SJSA1 (cell line): ENCODE data around the gene TMPRSS12. TPM values are rescaled to one million over a fixed set of nuclear protein-coding genes. Genes with fewer than 3 reads are reported as not detected.
"Not testable (repeated sequence)": the region's sequence is repeated elsewhere in the genome, so short reads cannot be mapped to it uniquely, and the experiment has no call there.

Source experiments
- DNase-seq, 2 experiments: peaks; one replicate each; pipeline ENCODE4 v3.0.0-alpha.2; 2015 to 2020; ENCODE audit warnings: low spot score in 2 of 2, low read depth in 1 of 2
- H3K27ac ChIP-seq: fragments of 250-450 bp; sonication (Bioruptor Pico); 2 replicates; pipeline ENCODE4 v1.5.1; 2020; ENCODE audit warnings: mild to moderate bottlenecking, moderate library complexity
- H3K27me3 ChIP-seq: fragments of 250-450 bp; sonication (Bioruptor Pico); replicated peaks from 2 replicates; pipeline ENCODE4 v1.5.1; 2020; ENCODE audit warnings: mild to moderate bottlenecking, moderate library complexity
- H3K36me3 ChIP-seq: fragments of 250-450 bp; sonication (Bioruptor Pico); 2 replicates; pipeline ENCODE4 v1.5.1; 2020; ENCODE audit warnings: mild to moderate bottlenecking
- H3K4me1 ChIP-seq: fragments of 250-450 bp; sonication (Bioruptor Pico); replicated peaks from 2 replicates; pipeline ENCODE4 v1.6.1; 2021; ENCODE audit warnings: mild to moderate bottlenecking
- H3K4me3 ChIP-seq: fragments of 250-450 bp; sonication (Bioruptor Pico); 2 replicates; pipeline ENCODE4 v1.5.1; 2020; ENCODE audit warnings: mild to moderate bottlenecking
- H3K9me3 ChIP-seq: fragments of 250-450 bp; sonication (Bioruptor Pico); replicated peaks from 2 replicates; pipeline ENCODE4 v1.5.1; 2020; ENCODE audit warnings: mild to moderate bottlenecking
- total RNA-seq: library from RNA; depleted of rRNA; stranded (reverse); fragments of >200 nt; shearing (Covaris generic); gene quantifications from 2 replicates; pipeline ENCODE4 v1.2.3, GENCODE V29; 2014

Gene TMPRSS12
- total RNA-seq, 1 experiment from 2014 or later = not detected

DNA sequence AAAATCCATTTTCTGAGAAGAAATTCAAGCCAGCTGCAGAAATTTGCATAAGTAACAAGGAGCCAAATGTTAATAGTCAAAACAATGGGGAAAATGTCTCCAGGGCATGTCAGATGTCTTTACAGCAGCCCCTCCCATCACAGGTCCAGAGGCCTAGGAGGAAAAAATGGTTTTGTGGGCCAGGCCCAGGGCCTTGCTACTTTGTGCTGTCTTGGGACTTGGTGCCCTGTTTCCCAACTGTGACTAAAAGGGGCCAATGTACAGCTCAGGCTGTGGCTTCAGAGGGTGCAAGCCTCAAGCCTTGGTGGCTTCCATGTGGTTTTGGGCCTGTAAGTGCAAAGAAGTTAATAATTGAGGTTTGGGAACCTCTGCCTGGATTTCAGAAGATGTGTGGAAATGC, 8.9 kb upstream of the TMPRSS12 start:
- not testable (repeated sequence) for H3K27ac ChIP-seq, H3K36me3 ChIP-seq, H3K4me3 ChIP-seq, H3K27me3 ChIP-seq, DNase-seq, H3K4me1 ChIP-seq
- peaks cover 10% of the 10 kb centered on the region; the same call in 1 of the 2 replicates for H3K9me3 ChIP-seq

DNA sequence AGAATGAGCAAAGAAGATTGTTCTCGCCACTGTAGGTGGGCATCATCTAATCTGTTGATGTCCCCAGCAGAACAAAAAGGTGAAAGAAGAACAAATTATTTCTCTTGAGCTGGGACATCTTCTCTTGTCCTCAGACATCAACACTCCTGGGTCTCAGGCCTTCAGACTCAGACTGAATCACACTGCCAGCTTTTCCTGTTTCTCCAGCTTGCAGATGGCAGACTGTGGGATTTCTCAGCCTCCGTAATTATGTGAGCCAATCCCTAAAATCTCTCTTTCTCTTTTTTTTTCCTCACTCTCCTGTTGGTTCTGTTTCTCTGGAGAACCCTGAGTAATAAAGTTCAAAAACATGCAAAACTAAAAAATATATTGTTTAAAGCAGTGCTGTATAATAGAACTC, 3.7 kb upstream of the TMPRSS12 start:
- Histone ChIP-seq H3K27me3 (no peaks in the 10 kb centered on the region), H3K4me3 (no peak overlapping the region), H3K9me3 (peaks cover 8% of the 10 kb centered on the region; the same call in 1 of the 2 replicates), H3K4me1 (no peaks in the 10 kb centered on the region), H3K36me3 (no peaks in the 10 kb centered on the region), H3K27ac (no peak overlapping the region)
- DNase-seq = no peak

DNA sequence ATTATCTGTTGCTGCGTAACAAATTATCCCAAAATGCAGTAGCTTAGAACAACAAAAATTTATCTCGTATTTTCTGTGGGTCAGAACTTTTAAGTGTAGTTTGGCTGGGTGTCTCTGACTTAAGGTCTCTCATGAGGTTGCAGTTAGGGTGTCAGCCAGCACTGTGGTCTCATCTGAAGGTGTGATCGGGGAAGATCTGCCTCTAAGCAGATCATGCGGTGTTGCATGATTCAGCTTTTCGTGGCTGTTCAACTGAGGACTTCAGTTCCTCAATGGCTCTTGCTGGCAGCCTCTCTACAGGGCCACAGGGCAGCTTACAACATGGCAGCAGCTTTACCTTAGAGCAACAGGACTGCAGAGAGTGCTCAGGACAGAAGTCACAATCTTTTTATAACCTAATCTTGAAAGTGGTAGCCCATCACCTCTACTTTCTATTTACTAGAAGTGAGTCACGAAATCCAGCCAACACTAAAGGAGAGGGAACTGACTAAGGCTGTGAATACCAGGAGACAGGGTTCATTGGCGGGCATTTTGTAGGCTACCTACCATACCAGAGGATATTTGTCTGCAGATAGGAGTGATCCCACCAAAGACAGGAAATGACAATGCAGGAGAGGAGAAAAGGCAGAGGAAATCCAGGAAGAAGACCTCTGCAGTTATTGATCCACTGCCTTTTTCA, 1.8 kb upstream of the TMPRSS12 start:
- DNase-seq = no peak
- H3K27ac ChIP-seq = no peak overlapping the region

DNA sequence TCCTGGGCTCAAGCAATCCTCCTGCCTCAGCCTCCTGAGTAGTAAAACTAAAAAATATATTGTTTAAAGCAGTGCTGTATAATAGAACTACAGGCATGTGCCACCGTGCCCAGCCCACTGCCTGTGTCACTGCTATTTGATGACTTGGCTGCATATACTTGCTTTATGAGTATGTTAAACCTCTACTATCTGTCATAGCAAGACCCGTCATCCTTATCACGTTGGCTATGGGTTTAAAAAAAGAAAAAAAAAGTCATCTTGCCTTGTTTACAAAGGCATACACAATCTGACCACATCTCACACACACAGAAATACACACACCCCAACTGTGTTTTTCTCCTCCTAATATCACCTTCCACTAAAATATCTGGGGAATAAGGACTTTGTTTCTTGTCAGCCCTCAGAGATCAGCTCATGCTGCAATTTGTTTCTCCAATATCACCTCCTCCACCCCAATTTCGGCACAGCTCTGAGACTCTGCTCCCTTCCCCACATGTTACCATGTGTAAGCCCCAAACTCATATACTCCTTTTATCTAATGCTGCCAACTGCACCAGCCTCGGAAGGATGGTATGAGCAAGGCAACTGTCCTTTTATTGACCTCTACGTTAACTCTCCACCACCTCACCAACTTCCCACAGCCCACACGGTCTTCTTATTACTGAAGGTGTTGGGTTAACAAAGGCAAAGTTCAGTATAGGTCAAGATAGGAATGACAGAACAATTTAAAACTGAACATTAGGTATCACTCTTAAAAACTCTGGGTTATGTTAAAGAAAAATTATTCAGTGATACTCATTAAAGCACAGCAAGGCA, 802 bp upstream of the TMPRSS12 start:
- Histone ChIP-seq H3K27ac (no peak overlapping the region), H3K4me3 (no peak overlapping the region), H3K27me3 (no peaks in the 10 kb centered on the region), H3K4me1 (no peaks in the 10 kb centered on the region), H3K9me3 (0 out of 2 replicates have a peak, but pooled peaks cover 2% of the 10 kb centered on the region), H3K36me3 (no peaks in the 10 kb centered on the region)
- DNase-seq = no peak

More for the DNA sequence above, 1.8 kb upstream of the TMPRSS12 start:
- H3K36me3 ChIP-seq = no peaks in the 10 kb centered on the region
- no peak overlapping the region for H3K4me3 ChIP-seq
- 0 out of 2 replicates have a peak, but pooled peaks cover 2% of the 10 kb centered on the region for H3K9me3 ChIP-seq
- H3K27me3 ChIP-seq = no peaks in the 10 kb centered on the region
- H3K4me1 ChIP-seq = no peaks in the 10 kb centered on the region

DNA sequence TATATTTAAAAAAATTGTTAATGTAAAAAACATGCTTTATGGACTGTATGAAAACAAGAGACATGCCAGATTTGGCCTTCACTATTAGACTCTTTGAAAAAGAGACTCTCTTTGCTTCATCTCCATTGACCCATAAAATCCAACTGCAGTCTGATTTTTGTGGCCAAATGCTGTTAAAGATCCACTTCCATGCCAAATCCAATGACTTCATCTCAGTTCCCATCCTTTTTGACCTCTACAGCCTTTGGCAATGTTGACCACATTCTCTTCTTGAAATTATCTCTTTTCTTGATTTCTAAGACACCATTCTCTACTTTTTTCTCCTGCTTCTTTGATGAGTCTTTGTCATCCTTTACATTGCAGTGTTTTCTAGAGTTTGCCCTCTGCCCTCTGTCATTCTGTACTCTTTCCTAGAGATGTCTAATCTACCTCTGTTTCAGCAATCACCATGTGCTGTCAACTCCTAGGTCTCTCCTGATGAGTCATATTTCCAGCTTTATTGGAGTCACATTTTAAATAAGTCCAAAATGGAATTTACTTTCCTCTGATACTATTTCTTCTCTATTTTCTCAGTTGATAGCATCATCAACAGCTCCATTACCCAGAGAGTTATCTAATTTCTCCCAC, 2.4 kb downstream of the TMPRSS12 start:
- DNase-seq = no peak
- Histone ChIP-seq H3K4me1 (no peaks in the 10 kb centered on the region), H3K27ac (no peak overlapping the region), H3K27me3 (no peaks in the 10 kb centered on the region), H3K4me3 (no peak overlapping the region), H3K9me3 (0 out of 2 replicates have a peak, but pooled peaks cover 2% of the 10 kb centered on the region), H3K36me3 (no peaks in the 10 kb centered on the region)

DNA sequence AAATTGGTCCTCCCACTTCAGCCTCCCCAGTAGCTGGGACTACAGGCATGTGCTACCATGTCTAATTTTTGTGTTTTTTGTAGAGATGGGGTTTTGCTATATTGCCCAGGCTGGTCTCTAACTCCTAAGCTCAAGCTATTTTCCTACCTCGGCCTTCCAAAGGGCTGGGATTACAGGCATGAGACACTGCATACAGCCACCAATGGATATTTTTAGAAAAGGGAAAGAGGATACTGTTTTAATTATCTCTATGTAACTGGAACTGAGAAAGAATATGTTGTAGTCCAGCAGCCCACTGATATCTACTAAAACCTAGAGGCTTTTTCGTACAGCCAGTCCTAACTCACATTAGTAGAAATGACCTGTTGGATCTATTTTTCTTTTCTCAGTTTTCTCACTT, 6.2 kb downstream of the TMPRSS12 start:
- Histone ChIP-seq H3K36me3 (no peaks in the 10 kb centered on the region), H3K4me3 (no peak overlapping the region), H3K4me1 (no peaks in the 10 kb centered on the region), H3K27me3 (no peaks in the 10 kb centered on the region), H3K27ac (no peak overlapping the region), H3K9me3 (no peaks in the 10 kb centered on the region)
- no peak for DNase-seq

DNA sequence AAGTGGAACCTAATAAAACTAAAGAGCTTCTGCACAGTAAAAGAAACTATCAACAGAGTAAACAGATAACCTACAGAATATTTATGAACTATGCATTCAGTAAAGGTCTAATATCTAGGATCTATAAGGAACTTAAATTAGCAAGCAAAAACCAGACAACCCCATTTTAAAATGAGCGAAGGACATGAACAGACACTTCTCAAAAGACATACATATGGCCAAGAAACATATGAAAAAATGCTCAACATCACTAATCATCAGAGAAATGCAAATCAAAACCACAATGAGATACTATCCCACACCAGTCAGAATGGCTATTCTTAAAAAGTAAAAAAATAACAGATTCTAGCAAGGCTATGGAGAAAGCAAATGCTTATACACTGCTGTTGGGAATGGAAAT, 12.5 kb downstream of the TMPRSS12 start:
- not testable (repeated sequence) for H3K9me3 ChIP-seq, H3K4me3 ChIP-seq, H3K36me3 ChIP-seq, H3K4me1 ChIP-seq, DNase-seq, H3K27ac ChIP-seq, H3K27me3 ChIP-seq

DNA sequence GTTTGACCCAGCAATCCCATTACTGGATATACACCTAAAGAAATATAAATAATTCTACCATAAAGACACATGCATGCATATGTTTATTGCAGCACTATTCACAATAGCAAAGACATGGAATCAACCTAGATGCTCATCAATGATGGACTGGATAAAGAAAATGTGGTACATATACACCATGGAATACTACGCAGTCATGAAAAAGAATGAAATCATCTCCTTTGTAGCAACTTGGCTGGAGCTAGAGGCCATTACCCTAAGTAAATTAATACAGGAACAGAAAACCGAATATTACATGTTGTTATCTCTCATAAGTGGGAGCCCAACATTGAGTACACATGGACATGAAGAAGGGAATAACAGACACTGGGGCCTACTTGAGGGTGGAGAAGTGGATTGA, 13.0 kb downstream of the TMPRSS12 start:
- H3K9me3 ChIP-seq, H3K4me1 ChIP-seq, H3K4me3 ChIP-seq, DNase-seq, H3K27ac ChIP-seq, H3K36me3 ChIP-seq, H3K27me3 ChIP-seq: not testable (repeated sequence)

DNA sequence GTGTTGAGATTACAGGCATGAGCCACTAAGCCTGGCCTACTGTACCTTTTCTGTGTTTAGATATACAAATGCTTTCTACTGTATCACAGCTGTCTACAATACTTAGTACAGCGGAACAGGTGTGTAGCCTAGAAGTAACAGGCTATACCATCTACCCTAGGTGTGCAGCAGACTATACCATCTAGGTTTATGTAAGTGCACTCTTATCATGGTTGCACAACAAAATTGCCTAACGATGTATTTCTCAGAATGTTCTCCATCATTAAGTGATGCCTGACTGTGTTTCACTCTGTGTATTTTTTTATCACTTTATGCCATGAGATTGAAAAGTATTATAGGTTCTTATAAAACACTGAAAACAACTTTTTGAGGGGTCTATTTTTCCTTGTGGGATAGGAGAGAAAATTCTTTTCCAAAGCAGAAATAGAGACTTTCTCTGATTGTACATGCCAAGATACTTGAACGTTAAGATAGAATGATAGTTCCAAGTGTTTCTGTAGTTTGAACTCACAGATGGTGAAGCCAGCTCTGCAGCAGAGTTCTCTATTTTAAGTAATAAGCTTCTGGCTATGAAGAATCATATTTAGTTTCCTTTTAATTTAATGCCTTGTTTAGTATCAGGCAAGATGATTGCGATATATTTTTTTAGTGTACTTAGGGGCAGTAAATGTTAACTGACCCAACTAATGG, 17.0 kb downstream of the TMPRSS12 start:
- no peak for DNase-seq
- H3K4me3 ChIP-seq = no peak overlapping the region
- H3K27ac ChIP-seq = no peak overlapping the region
- no peaks in the 10 kb centered on the region for H3K9me3 ChIP-seq
- H3K27me3 ChIP-seq = no peaks in the 10 kb centered on the region
- H3K36me3 ChIP-seq = no peaks in the 10 kb centered on the region
- no peaks in the 10 kb centered on the region for H3K4me1 ChIP-seq

DNA sequence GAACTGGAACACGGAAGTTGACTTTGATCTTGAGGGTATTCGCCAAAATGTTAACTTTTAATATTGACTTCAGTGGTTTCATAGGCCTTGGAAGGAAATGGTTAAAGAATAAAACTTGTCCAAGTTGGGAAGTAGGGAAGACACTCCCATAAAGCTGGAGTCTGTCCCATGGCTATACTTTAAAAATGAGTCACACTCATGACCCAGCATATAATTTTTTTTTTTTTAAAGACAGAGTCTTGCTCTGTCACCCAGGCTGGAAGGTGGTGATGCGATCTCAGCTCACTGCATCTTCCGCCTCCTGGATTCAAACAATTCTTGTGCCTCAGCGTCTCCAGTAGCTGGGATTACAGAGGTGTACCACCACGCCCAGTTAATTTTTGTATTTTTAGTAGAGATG, 19.6 kb downstream of the TMPRSS12 start:
- H3K4me3 ChIP-seq = no peak overlapping the region
- H3K4me1 ChIP-seq = no peaks in the 10 kb centered on the region
- no peaks in the 10 kb centered on the region for H3K36me3 ChIP-seq
- H3K9me3 ChIP-seq = no peaks in the 10 kb centered on the region
- no peak overlapping the region for H3K27ac ChIP-seq
- DNase-seq = no peak
- no peaks in the 10 kb centered on the region for H3K27me3 ChIP-seq

DNA sequence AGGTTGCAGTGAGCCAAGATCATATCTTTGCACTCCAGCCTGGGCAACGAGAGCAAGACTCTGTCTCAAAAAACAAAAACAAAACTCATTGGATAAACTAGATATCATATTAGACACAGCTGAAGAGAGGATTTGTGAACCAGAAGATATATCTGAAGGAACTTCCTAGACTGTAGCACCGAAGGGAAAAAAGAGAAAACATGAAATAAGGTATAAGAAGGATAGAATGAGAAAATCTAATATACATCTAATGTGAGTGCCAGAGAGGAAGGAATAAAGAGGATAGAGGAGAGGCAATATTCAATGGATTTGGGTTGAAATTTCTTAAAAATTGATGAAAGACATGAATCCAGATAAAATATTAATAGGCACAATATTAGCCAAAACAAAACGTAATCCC, 22.5 kb downstream of the TMPRSS12 start:
- Histone ChIP-seq H3K27me3 (no peaks in the 10 kb centered on the region), H3K4me1 (no peaks in the 10 kb centered on the region), H3K9me3 (no peaks in the 10 kb centered on the region), H3K36me3 (no peaks in the 10 kb centered on the region), H3K4me3 (no peak overlapping the region), H3K27ac (no peak overlapping the region)
- no peak for DNase-seq

DNA sequence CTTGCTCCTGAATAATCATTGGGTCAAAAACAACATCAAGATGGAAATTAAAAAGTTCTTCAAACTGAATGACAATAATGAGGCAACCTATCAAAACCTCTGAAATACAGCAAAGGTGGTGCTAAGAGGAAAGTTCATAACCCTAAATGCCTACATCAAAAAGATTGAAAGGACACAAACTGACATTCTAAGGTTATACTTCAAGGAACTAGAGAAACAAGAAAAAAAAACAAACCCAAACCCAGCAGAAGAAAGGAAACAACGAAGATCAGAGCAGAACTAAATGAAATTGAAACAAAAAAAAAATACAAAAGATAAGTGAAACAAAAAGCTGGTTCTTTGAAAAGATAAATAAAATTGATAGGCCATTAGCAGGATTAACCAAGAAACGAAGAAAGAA, 26.2 kb downstream of the TMPRSS12 start:
- not testable (repeated sequence) for H3K4me3 ChIP-seq, H3K9me3 ChIP-seq, H3K27me3 ChIP-seq, H3K36me3 ChIP-seq, H3K4me1 ChIP-seq, H3K27ac ChIP-seq, DNase-seq

DNA sequence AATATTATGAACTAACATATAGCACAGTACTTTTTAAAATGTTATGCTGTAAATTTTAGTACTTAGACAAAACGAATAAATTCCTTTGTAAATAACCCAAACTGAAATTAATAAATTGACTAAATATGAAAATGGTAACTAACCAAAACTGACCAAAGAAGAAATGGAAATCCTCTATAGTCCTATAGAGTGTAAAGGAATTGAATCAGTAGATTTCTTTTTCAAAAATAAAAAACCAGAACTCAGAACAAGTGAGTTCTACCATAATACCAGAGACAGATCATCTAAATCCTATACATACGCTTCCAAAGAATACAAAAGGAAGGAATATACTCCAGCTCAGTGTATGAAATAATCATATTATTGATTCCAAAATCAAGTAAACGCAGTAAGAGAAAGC, 39.8 kb downstream of the TMPRSS12 start:
- H3K27me3 ChIP-seq = no peaks in the 10 kb centered on the region
- no peaks in the 10 kb centered on the region for H3K9me3 ChIP-seq
- H3K4me1 ChIP-seq = no peaks in the 10 kb centered on the region
- no peak for DNase-seq
- H3K27ac ChIP-seq = no peak overlapping the region
- no peak overlapping the region for H3K4me3 ChIP-seq
- H3K36me3 ChIP-seq = no peaks in the 10 kb centered on the region

DNA sequence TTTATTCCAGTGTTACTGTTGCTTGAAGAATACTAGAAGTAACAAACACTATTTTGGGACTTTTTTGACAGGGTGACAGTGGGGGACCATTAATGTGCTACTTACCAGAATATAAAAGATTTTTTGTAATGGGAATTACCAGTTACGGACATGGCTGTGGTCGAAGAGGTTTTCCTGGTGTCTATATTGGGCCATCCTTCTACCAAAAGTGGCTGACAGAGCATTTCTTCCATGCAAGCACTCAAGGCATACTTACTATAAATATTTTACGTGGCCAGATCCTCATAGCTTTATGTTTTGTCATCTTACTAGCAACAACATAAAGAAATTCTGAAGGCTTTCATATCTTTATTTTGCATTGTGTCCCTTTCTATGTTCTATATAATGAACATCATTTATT, 44.5 kb downstream of the TMPRSS12 start:
- Histone ChIP-seq H3K9me3 (no peaks in the 10 kb centered on the region), H3K27ac (no peak overlapping the region), H3K27me3 (no peaks in the 10 kb centered on the region), H3K36me3 (no peaks in the 10 kb centered on the region), H3K4me1 (no peaks in the 10 kb centered on the region), H3K4me3 (no peak overlapping the region)
- DNase-seq = no peak
